Activated naive CD4-positive, alpha-beta T cell treated with anti-CD3 and anti-CD28 coated beads, Interleukin-2, amount 50 U/mL, for 24 hours (primary cell): ENCODE results near the gene CEP63.
A peak's percentile ranks its signal among the peaks of the same experiment; 100 is the strongest.
"Not testable (repeated sequence)": the region's sequence is repeated elsewhere in the genome, so short reads cannot be mapped to it uniquely, and the experiment has no call there.

Source experiments
- H3K27ac Mint-ChIP-seq: one replicate; pipeline ENCODE4 v1.8.0; 2021; ENCODE audit warnings: mild to moderate bottlenecking, mixed read lengths
- H3K27me3 Mint-ChIP-seq: one replicate; pipeline ENCODE4 v1.8.0; 2021; ENCODE audit warnings: mixed read lengths
- H3K36me3 Mint-ChIP-seq: one replicate; pipeline ENCODE4 v1.8.0; 2021; ENCODE audit warnings: mixed read lengths
- H3K4me1 Mint-ChIP-seq: one replicate; pipeline ENCODE4 v1.8.0; 2021; ENCODE audit warnings: mixed read lengths
- H3K4me3 Mint-ChIP-seq: one replicate; pipeline ENCODE4 v1.8.0; 2021; ENCODE audit warnings: mild to moderate bottlenecking, mixed read lengths
- H3K9me3 Mint-ChIP-seq: one replicate; pipeline ENCODE4 v1.8.0; 2021; ENCODE audit warnings: mixed read lengths

CEP63 gene

DNA sequence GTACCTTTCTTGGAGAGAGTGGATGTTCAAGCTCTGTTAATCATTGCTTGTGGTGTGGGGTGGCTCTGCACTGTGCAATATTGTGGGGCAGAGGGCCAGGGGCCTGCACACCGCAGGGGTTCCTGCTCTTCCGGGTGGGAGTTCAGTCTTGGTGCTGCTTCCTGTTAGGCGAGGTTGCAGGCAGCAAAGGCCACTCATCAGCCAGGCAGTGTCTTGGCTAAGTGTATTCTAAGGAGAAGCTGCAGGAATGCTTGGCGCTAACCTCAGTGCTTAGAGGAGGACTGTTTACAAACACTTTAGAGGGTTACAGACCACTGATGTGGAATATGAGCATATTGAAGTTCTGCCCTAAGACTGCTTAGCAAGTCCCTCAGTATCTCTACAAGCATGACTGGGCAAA lies 81.7 kb downstream of the CEP63 start:
- Mint-ChIP-seq H3K27me3 (no peaks in the 10 kb centered on the region), H3K9me3 (no peaks in the 10 kb centered on the region), H3K4me3 (no peak overlapping the region), H3K36me3 (peaks cover 19% of the 10 kb centered on the region), H3K27ac (no peak overlapping the region), H3K4me1 (peaks cover 5% of the 10 kb centered on the region)

DNA sequence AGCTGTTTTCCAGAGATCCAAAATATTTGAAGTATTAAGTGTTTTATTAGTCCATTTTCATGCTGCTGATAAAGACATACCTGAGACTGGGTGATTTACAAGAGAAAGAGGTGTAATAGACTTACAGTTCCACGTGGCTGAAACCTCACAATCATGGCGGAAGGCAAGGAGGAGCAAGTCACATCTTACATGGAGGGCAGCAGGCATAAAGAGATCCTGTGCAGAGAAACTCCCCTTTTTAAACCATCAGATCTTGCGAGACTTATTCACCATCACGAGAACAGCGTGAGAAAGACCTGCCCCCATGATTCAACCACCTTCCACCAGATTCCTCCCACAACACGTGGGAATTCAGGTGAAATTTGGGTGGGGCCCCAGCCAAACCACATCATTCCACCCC lies 82.9 kb downstream of the CEP63 start:
- no peak overlapping the region for H3K4me3 Mint-ChIP-seq
- no peak overlapping the region for H3K27ac Mint-ChIP-seq
- H3K36me3 Mint-ChIP-seq: peaks cover 12% of the 10 kb centered on the region
- H3K9me3 Mint-ChIP-seq: peaks cover 9% of the 10 kb centered on the region
- H3K4me1 Mint-ChIP-seq: peaks cover 5% of the 10 kb centered on the region
- H3K27me3 Mint-ChIP-seq: no peaks in the 10 kb centered on the region

DNA sequence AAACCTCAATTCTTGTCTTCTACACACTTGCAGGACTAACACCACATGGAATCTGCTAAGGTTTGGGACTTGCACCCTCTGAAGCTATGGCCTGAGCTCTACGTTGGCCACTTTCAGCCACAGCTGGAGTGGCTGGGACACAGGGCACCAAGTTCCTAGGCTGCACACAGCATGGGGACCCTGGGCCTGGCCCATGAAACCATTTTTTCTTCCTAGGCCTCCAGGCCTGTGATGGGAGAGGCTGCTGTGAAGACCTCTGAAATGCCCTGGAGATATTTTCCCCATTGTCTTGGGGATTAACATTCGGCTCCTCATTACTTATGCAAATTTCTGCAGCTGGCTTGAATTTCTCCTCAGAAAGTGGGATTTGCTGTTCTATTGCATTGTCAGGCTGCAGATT lies 84.0 kb downstream of the CEP63 start:
- H3K4me1 Mint-ChIP-seq, H3K9me3 Mint-ChIP-seq, H3K4me3 Mint-ChIP-seq, H3K36me3 Mint-ChIP-seq, H3K27me3 Mint-ChIP-seq, H3K27ac Mint-ChIP-seq: not testable (repeated sequence)

DNA sequence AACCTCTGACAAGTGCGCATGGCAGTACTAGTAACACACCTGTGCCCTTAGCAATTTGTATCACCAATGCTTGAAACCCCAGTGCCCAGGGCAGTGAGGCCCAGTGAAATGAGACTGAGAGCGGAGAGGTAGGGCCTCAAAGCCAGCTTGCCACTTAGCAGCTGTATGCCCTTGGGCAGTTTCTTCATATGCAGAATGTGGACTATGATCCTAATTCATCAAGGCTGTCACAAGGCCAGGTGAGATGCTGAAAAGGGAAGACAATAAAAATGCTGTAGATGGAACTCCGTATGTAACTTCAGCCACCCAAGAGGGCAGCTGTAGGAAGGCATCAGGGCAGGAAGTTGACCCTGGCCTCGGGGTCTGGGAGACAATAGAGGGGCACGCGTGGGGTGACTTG lies 90.6 kb downstream of the CEP63 start:
- H3K4me1 Mint-ChIP-seq: no peaks in the 10 kb centered on the region
- no peak overlapping the region for H3K27ac Mint-ChIP-seq
- no peak overlapping the region for H3K4me3 Mint-ChIP-seq
- H3K36me3 Mint-ChIP-seq: peaks cover 4% of the 10 kb centered on the region
- H3K27me3 Mint-ChIP-seq: no peaks in the 10 kb centered on the region
- H3K9me3 Mint-ChIP-seq: peaks cover 9% of the 10 kb centered on the region

GRCh38 chr3:134576831-134577230 lies 91.0 kb downstream of the CEP63 start:
- no peaks in the 10 kb centered on the region for H3K27me3 Mint-ChIP-seq
- H3K9me3 Mint-ChIP-seq: peaks cover 9% of the 10 kb centered on the region
- H3K27ac Mint-ChIP-seq: no peak overlapping the region
- no peaks in the 10 kb centered on the region for H3K4me1 Mint-ChIP-seq
- no peak overlapping the region for H3K4me3 Mint-ChIP-seq
- H3K36me3 Mint-ChIP-seq: peaks cover 4% of the 10 kb centered on the region

DNA sequence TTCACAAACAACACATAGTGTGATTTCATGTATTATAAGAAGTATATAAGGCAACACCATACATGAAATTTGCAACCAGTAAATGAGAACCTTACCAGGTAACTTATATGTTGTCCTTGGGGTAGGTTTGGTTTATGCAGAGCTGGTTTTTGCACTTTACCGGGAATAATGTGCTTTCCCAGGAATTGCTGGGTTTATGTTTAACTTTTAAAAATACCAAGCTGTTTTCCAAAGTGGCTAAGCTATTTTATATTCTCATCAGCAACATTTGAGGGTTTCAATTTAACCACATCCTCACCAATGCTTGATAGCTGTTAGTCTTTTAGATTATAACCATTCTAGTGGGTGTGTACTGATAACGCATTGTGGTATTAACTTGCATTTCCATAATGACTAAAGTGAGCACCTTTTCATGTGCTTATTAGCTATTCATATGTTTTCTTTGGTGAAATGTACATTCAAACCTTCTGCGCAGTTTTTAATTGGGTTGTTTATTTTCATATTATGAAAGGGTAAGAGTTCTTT lies 93.3 kb downstream of the CEP63 start:
- H3K4me3 Mint-ChIP-seq: no peak overlapping the region
- no peak overlapping the region for H3K27ac Mint-ChIP-seq
- H3K27me3 Mint-ChIP-seq: no peaks in the 10 kb centered on the region
- peaks cover 4% of the 10 kb centered on the region for H3K36me3 Mint-ChIP-seq
- no peaks in the 10 kb centered on the region for H3K9me3 Mint-ChIP-seq
- H3K4me1 Mint-ChIP-seq: no peaks in the 10 kb centered on the region

DNA sequence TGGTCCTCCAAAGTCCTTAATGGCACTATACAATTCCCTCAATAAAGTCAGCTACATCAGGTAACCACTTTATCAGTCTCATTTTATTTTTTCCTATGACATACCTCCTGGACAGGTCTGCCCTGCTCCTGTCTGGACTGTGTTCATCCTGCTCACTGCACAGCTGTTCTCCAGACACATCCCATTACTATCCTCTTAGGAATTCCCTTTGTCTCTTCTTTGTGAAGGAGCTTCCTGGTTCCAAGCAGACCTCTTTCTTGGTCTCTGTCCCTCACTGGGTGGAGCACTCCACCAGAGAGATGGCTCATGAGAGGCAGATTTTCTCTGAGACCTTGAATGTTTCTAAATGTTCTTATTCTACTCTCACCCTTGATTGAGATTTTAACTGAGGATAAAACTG lies 104.9 kb downstream of the CEP63 start:
- H3K9me3 Mint-ChIP-seq: no peaks in the 10 kb centered on the region
- H3K4me3 Mint-ChIP-seq: no peak overlapping the region
- peaks cover 6% of the 10 kb centered on the region for H3K27me3 Mint-ChIP-seq
- no peaks in the 10 kb centered on the region for H3K4me1 Mint-ChIP-seq
- H3K27ac Mint-ChIP-seq: no peak overlapping the region
- H3K36me3 Mint-ChIP-seq: peaks cover 2% of the 10 kb centered on the region

GRCh38 chr3:134592806-134593205 lies 106.9 kb downstream of the CEP63 start:
- Mint-ChIP-seq H3K27ac (no peak overlapping the region), H3K9me3 (no peaks in the 10 kb centered on the region), H3K4me1 (no peaks in the 10 kb centered on the region), H3K27me3 (peaks cover 2% of the 10 kb centered on the region), H3K36me3 (no peaks in the 10 kb centered on the region), H3K4me3 (no peak overlapping the region)

DNA sequence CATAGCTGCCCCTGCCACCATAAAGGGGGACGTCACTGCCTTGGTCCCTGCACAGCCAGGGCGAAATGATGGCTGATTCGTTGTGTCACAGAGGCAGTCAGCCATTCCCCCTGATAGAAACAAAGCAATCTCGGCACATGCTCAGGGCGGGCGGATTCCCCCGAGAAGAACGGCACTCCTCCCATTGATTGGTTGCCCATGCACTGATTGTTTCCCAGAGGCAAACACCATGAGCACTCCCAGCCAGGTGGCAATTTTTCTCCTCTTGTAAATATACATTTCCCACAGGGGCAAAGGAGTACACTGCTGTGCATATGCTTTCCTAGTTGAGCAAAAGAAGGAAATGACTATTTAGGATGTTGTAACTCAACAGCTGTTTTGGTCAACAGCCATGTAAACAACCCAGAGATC lies 108.5 kb downstream of the CEP63 start:
- Mint-ChIP-seq H3K27me3 (peaks cover 2% of the 10 kb centered on the region), H3K27ac (no peak overlapping the region), H3K4me1 (no peaks in the 10 kb centered on the region), H3K9me3 (no peaks in the 10 kb centered on the region), H3K36me3 (no peaks in the 10 kb centered on the region), H3K4me3 (no peak overlapping the region)

- not testable (repeated sequence) for H3K36me3 Mint-ChIP-seq, H3K9me3 Mint-ChIP-seq, H3K27ac Mint-ChIP-seq, H3K27me3 Mint-ChIP-seq, H3K4me1 Mint-ChIP-seq, H3K4me3 Mint-ChIP-seq
Observed at GRCh38 chr3:134594986-134595385, 109.1 kb downstream of the CEP63 start.

GRCh38 chr3:134597390-134597970 lies 111.6 kb downstream of the CEP63 start:
- Mint-ChIP-seq H3K27me3 (peaks cover 2% of the 10 kb centered on the region), H3K9me3 (no peaks in the 10 kb centered on the region), H3K27ac (no peak overlapping the region), H3K4me3 (no peak overlapping the region), H3K4me1 (no peaks in the 10 kb centered on the region), H3K36me3 (no peaks in the 10 kb centered on the region)

GRCh38 chr3:134598763-134599545 lies 113.1 kb downstream of the CEP63 start:
- Mint-ChIP-seq H3K27me3 (peaks cover 2% of the 10 kb centered on the region), H3K4me1 (no peaks in the 10 kb centered on the region), H3K9me3 (no peaks in the 10 kb centered on the region), H3K4me3 (no peak overlapping the region), H3K36me3 (no peaks in the 10 kb centered on the region), H3K27ac (no peak overlapping the region)

GRCh38 chr3:134600206-134600605 lies 114.3 kb downstream of the CEP63 start:
- no peaks in the 10 kb centered on the region for H3K9me3 Mint-ChIP-seq
- no peaks in the 10 kb centered on the region for H3K4me1 Mint-ChIP-seq
- H3K4me3 Mint-ChIP-seq: no peak overlapping the region
- H3K27ac Mint-ChIP-seq: no peak overlapping the region
- no peaks in the 10 kb centered on the region for H3K27me3 Mint-ChIP-seq
- H3K36me3 Mint-ChIP-seq: no peaks in the 10 kb centered on the region

GRCh38 chr3:134600685-134601463 lies 115.0 kb downstream of the CEP63 start:
- H3K27me3 Mint-ChIP-seq: peaks cover under 1% of the 10 kb centered on the region
- H3K36me3 Mint-ChIP-seq: no peaks in the 10 kb centered on the region
- H3K9me3 Mint-ChIP-seq: no peaks in the 10 kb centered on the region
- H3K27ac Mint-ChIP-seq: no peak overlapping the region
- H3K4me1 Mint-ChIP-seq: no peaks in the 10 kb centered on the region
- peak overlapping the region; percentile 33 for H3K4me3 Mint-ChIP-seq

DNA sequence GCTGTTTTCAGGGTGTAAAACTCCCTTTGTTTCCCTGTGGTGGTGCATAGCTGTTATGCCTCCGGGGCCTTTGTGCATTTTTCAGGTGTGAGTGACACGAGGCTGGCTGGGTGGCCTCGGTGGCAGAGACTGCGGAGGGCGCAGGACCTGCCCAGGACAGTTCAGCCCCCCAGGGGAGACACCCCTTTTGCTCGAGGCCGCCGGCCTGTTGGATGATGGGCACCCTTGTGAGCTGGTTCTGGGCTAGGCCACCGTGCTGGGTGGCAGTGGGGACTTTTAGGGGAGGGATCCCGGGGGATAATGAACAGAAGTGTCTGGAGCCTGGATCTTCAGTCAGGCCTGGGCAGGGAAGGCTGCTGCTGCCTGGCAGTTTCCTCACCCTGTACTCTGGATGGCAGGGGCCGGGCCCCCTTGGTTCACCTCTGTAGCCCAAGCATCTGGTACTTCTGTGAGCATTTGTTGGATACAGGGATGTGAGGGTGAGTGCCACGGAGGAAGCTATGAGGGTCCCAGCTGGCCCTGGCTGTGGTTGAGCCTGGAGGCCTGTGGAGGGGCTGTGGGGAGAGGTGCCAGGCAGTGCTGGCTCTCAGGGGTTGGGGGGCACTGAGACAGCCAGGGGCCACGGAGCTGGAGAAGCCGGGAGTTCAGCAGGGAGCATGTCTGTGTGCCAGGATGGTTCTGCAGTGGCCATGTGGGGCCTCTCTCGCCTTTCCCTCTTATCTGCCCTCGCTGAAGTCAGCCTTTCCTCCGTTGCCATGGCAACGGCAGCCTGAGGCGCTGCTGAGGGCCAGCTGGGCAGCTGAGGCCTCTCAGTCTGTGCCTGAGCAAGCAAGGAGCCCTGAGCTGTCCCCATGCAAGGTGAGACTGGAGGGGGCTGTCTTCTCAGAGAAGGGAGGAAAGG lies 115.9 kb downstream of the CEP63 start:
- no peaks in the 10 kb centered on the region for H3K36me3 Mint-ChIP-seq
- peaks cover 4% of the 10 kb centered on the region for H3K27me3 Mint-ChIP-seq
- no peak overlapping the region for H3K4me3 Mint-ChIP-seq
- H3K4me1 Mint-ChIP-seq: no peaks in the 10 kb centered on the region
- H3K27ac Mint-ChIP-seq: no peak overlapping the region
- no peaks in the 10 kb centered on the region for H3K9me3 Mint-ChIP-seq
